DOHH2 (cell line): ENCODE results near the gene CCRL2.

ENCODE experiments used
- H3F3A ChIP-seq: fragments of 200-600 bp; sonication (generic), shearing (Covaris generic); 2 replicates; pipeline ENCODE4 v1.6.0; 2016; ENCODE audit warnings: antibody characterized with exemption, mild to moderate bottlenecking; ENCODE audit not compliant: control insufficient read depth, insufficient read depth
- H3K27ac ChIP-seq: fragments of 200-600 bp; sonication (generic); 2 replicates; pipeline ENCODE4 v1.5.1; 2014; ENCODE audit warnings: low read depth, mild to moderate bottlenecking, low read length, moderate library complexity
- H3K27me3 ChIP-seq: fragments of 200-600 bp; sonication (generic); 2 replicates; pipeline ENCODE4 v1.6.1; 2014; ENCODE audit warnings: mild to moderate bottlenecking, low read length, mixed read lengths; ENCODE audit not compliant: control insufficient read depth
- H3K36me3 ChIP-seq: fragments of 200-600 bp; sonication (generic); 2 replicates; pipeline ENCODE4 v1.6.1; 2014; ENCODE audit warnings: mild to moderate bottlenecking, low read length, moderate library complexity, mixed read lengths; ENCODE audit not compliant: control insufficient read depth
- H3K4me1 ChIP-seq: fragments of 200-600 bp; sonication (generic); 2 replicates; pipeline ENCODE4 v1.6.1; 2014; ENCODE audit warnings: mild to moderate bottlenecking, low read length, mixed read lengths; ENCODE audit not compliant: control insufficient read depth
- H3K4me2 ChIP-seq: fragments of 200-600 bp; sonication (generic); 2 replicates; pipeline ENCODE4 v1.6.0; 2014; ENCODE audit warnings: mild to moderate bottlenecking, low read length, moderate library complexity
- H3K4me3 ChIP-seq: fragments of 200-600 bp; sonication (generic); 2 replicates; pipeline ENCODE4 v1.5.1; 2014; ENCODE audit warnings: mild to moderate bottlenecking, low read length, mixed read lengths
- H3K79me2 ChIP-seq: fragments of 200-600 bp; sonication (generic); 2 replicates; pipeline ENCODE4 v1.6.1; 2014; ENCODE audit warnings: mild to moderate bottlenecking, low read length, mixed read lengths; ENCODE audit not compliant: control insufficient read depth
- H3K9me2 ChIP-seq: fragments of 200-600 bp; sonication (generic); replicated peaks from 2 replicates; pipeline ENCODE4 v1.6.1; 2014; ENCODE audit warnings: mild to moderate bottlenecking, low read length, mixed read lengths; ENCODE audit not compliant: control insufficient read depth
- H3K9me3 ChIP-seq: fragments of 200-600 bp; sonication (generic); 2 replicates; pipeline ENCODE4 v1.6.1; 2014; ENCODE audit warnings: antibody characterized with exemption, low read length, mixed read lengths; ENCODE audit not compliant: control insufficient read depth, insufficient read depth
- H4K20me1 ChIP-seq: fragments of 200-600 bp; sonication (generic); 2 replicates; pipeline ENCODE4 v1.6.0; 2014; ENCODE audit warnings: low read depth, mild to moderate bottlenecking, antibody characterized with exemption, low read length, moderate library complexity; ENCODE audit not compliant: control insufficient read depth, insufficient read depth
- CTCF ChIP-seq: fragments of 200-600 bp; sonication (generic); IDR thresholded peaks from one replicate; pipeline ENCODE4 v1.5.1; 2014; ENCODE audit warnings: antibody characterized with exemption, mild to moderate bottlenecking, low read depth, low read length; ENCODE audit not compliant: poor library complexity, severe bottlenecking
- EZH2phosphoT487 ChIP-seq: fragments of 200-600 bp; sonication (generic); IDR thresholded peaks from 2 replicates; pipeline ENCODE4 v1.6.1; 2017; ENCODE audit warnings: borderline replicate concordance, mild to moderate bottlenecking, antibody characterized with exemption, low read length, moderate library complexity, mixed read lengths

Gene CCRL2

GRCh38 chr3:46369151-46369550 is 37.9 kb upstream of the CCRL2 start:
- H4K20me1 ChIP-seq, result no peaks in the 10 kb centered on the region
- H3K4me1 ChIP-seq, result no peaks in the 10 kb centered on the region
- H3K9me3 ChIP-seq, result no peaks in the 10 kb centered on the region
- H3K79me2 ChIP-seq, result no peaks in the 10 kb centered on the region
- H3K4me3 ChIP-seq, result no peak overlapping the region
- H3F3A ChIP-seq, result no peaks in the 10 kb centered on the region
- H3K36me3 ChIP-seq, result no peaks in the 10 kb centered on the region
- TF ChIP-seq CTCF (no peak), EZH2phosphoT487 (no peak)
- H3K9me2 ChIP-seq, result no peaks in the 10 kb centered on the region
- peaks cover 45% of the 10 kb centered on the region for H3K27me3 ChIP-seq
- H3K27ac ChIP-seq, result no peak overlapping the region
- no peak overlapping the region for H3K4me2 ChIP-seq

- Histone ChIP-seq H3K36me3 (no peaks in the 10 kb centered on the region), H3K4me2 (no peak overlapping the region), H3K27me3 (peaks cover 44% of the 10 kb centered on the region), H3F3A (no peaks in the 10 kb centered on the region), H3K4me3 (no peak overlapping the region), H3K4me1 (no peaks in the 10 kb centered on the region), H3K79me2 (no peaks in the 10 kb centered on the region), H3K27ac (no peak overlapping the region), H3K9me2 (no peaks in the 10 kb centered on the region), H4K20me1 (no peaks in the 10 kb centered on the region), H3K9me3 (no peaks in the 10 kb centered on the region)
- TF ChIP-seq CTCF (no peak), EZH2phosphoT487 (no peak)
Observed at GRCh38 chr3:46369675-46370132, 37.4 kb upstream of the CCRL2 start.

- no peaks in the 10 kb centered on the region for H4K20me1 ChIP-seq
- H3K27ac ChIP-seq, result no peak within 1 kb of the TSS
- no peaks in the 10 kb centered on the region for H3K9me3 ChIP-seq
- no peaks in the 10 kb centered on the region for H3K36me3 ChIP-seq
- H3F3A ChIP-seq, result no peaks in the 10 kb centered on the region
- no peak within 1 kb of the TSS for H3K4me3 ChIP-seq
- TF ChIP-seq EZH2phosphoT487 (no peak), CTCF (no peak)
- no peaks in the 10 kb centered on the region for H3K79me2 ChIP-seq
- H3K9me2 ChIP-seq, result no peaks in the 10 kb centered on the region
- peaks cover 46% of the 10 kb centered on the region for H3K27me3 ChIP-seq
- H3K4me1 ChIP-seq, result no peaks in the 10 kb centered on the region
- H3K4me2 ChIP-seq, result no peak within 1 kb of the TSS
Observed at GRCh38 chr3:46370839-46371518, 36.1 kb upstream of the CCRL2 start, which contains the start of gene CCR5. CCR5 (plus strand) TSS chr3:46370946; CDS start chr3:46372903, 1,957 bp downstream.
